Coronary artery (tissue), 2 donors: Measurements from ENCODE around the gene PFKL.

Experiments
- DNase-seq: peaks from one replicate; pipeline ENCODE4 v3.0.0-alpha.2; 2017; ENCODE audit warnings: low spot score
- H3K27ac ChIP-seq, 2 donors: fragments of 200-600 bp; sonication (generic); one replicate each; pipeline ENCODE4 v1.5.1; 2016 to 2019
- H3K4me3 ChIP-seq: fragments of 200-600 bp; sonication (generic); 2 replicates; pipeline ENCODE4 v1.5.1; 2016; ENCODE audit warnings: mild to moderate bottlenecking, moderate library complexity
- TF ChIP-seq, protein P1 (sequence below): fragments of 200-600 bp; sonication (generic); IDR thresholded peaks from one replicate; pipeline ENCODE4 v1.5.1; 2019; ENCODE audit warnings: antibody characterized with exemption

The PFKL gene

DNA sequence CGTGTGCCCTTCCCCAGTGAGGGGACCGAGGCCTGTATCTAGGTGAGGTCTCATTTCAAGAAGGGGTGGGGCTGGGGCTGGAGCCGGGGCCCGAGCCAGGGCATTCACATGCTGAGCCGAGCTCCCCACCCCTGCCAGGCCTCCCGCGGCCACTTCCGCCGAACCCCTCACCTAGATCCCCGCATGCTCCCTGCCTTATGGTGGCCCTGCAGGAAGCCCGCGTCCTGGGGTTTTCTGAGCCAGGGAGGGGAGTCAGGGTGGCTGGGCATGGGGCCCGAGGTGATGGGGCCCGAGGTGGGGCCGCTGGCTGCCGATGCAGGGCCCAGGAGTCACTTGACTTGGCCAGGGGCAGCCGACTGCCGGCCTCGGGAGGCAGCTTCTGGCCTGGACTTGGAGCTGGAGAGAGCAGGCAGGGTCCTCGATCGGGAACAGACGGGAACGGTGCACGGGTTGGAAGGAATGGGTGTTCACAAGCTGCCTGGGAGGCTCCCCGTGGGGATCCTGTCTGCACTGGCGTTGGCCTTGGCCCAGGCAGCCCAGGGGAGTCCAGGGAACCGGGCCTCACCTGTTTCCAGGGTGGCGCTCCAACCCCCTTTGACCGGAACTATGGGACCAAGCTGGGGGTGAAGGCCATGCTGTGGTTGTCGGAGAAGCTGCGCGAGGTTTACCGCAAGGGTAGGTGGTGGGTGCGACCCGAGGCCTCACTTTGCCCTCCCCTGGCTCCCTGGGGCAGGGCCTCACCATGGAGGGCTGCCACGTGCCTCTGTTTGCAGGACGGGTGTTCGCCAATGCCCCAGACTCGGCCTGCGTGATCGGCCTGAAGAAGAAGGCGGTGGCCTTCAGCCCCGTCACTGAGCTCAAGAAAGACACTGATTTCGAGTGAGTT is 25.8 kb downstream of the PFKL start:
- TF ChIP-seq, protein P1, sequence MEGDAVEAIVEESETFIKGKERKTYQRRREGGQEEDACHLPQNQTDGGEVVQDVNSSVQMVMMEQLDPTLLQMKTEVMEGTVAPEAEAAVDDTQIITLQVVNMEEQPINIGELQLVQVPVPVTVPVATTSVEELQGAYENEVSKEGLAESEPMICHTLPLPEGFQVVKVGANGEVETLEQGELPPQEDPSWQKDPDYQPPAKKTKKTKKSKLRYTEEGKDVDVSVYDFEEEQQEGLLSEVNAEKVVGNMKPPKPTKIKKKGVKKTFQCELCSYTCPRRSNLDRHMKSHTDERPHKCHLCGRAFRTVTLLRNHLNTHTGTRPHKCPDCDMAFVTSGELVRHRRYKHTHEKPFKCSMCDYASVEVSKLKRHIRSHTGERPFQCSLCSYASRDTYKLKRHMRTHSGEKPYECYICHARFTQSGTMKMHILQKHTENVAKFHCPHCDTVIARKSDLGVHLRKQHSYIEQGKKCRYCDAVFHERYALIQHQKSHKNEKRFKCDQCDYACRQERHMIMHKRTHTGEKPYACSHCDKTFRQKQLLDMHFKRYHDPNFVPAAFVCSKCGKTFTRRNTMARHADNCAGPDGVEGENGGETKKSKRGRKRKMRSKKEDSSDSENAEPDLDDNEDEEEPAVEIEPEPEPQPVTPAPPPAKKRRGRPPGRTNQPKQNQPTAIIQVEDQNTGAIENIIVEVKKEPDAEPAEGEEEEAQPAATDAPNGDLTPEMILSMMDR = no peak
- H3K4me3 ChIP-seq = no peak overlapping the region
- no peak overlapping the region for H3K27ac ChIP-seq
- DNase-seq = no peak

DNA sequence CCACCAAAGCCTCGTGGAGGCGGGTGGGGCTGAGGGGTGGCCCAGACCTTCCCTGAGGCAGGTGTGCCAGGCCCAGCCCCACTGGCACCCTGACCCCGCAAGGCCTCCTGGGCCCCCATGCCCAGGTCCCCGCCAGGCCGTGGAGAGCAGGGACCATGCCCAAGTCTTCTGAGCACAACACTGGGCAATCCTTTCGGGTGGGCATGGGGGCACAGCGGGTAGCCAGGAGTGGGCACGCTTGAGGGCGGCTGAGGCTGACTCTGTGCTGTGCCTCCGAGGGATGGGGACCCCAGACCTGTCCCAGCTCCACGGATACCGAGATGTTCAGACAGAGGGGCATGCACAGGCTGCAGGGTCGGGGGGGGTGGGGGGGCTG is 26.4 kb downstream of the PFKL start:
- Histone ChIP-seq H3K27ac (no peak overlapping the region), H3K4me3 (no peak overlapping the region)
- no peak for DNase-seq
- TF ChIP-seq, protein P1 = no peak

DNA sequence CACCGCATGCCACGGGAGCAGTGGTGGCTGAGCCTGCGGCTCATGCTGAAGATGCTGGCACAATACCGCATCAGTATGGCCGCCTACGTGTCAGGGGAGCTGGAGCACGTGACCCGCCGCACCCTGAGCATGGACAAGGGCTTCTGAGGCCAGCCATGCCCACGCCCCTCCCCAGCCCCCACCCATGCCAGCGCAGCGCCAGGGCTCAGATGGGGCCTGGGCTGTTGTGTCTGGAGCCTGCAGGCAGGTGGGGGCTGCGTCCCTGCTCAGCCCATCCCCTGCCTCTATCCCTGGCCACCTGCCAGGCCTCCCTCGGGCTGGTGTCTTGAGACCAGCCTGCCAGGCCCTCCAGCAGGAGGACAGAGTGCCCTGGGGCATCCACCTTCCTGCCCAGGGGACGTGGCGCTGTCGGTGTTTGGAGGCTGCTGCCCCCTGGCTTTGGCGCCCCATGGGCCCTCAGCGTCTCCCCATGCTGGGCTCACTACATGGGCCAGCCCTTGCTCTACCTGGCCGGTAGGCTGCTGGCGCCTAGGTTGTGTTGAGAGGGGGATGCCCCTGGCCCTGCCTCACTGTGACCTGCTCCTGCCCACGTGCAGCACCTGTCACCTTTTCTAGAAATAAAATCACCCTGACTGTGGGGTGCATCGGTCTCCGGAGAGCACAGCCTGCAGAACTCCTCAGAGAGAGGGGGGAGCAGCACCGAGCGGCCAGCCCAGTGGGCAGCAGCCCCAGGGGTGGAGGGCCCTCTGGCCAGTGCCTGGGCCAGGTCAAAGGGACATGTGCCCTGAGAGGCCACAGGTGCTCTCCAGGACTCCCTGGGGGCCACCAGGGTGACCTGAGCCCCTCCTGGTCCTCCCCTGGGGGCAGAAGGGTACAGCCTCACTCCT is 27.1 kb downstream of the PFKL start:
- Histone ChIP-seq H3K27ac (no peak overlapping the region), H3K4me3 (no peak overlapping the region)
- TF ChIP-seq, protein P1 = no peak
- DNase-seq = no peak

DNA sequence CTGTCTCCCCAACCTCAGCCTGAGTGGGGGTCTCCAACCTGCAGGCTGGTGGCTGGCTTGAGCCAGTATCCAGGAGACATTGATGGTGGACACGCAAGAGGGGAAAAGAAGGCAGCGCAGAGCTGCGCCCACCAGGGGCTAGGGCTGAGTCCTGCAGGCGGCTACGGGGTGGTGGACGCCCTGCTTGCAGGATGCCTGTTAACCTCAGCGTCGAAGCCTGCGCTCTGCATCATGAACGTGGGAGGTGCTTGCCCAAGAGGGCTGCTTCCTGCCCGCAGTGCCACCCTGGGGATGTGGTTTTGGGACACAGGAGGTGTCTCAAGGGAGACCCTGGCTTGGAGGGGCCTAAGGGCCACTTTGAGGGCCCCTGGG is 27.7 kb downstream of the PFKL start:
- no peak for DNase-seq
- Histone ChIP-seq H3K4me3 (no peak overlapping the region), H3K27ac (no peak overlapping the region)
- TF ChIP-seq, protein P1 = no peak

DNA sequence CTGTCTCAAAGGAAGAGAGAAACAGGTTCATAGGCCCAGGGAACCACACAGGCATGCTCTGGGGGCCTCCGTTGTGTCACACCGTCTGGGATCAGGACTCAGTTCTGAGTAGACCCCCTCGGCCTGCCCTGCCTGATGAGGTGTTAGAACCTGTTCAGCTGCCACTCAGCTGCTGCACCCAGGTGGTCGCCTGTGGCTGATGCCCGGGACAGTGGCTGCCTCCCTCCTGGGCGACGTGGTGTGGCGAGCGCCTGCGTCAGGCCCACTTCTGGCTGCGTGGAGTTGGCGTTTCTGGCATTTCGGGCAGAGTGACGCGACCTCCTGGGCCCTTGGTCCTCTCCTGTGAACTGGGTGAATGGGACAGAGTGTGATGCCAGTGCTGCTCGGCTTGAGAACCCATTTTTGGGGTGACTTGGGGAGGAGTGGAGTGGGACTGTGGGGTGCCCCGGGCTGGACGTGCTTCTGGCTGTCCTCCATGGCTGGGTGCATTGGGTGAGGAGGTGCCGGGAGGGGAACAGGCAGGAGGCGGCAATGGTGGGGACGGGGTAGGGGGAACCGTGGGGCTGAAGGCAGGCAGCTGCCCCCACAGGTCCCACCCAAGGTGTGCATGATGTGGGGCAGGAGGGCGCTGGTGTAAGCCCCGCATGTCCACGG is 28.5 kb downstream of the PFKL start:
- TF ChIP-seq, protein P1 = no peak
- DNase-seq = no peak
- Histone ChIP-seq H3K4me3 (no peak overlapping the region), H3K27ac (no peak overlapping the region)

DNA sequence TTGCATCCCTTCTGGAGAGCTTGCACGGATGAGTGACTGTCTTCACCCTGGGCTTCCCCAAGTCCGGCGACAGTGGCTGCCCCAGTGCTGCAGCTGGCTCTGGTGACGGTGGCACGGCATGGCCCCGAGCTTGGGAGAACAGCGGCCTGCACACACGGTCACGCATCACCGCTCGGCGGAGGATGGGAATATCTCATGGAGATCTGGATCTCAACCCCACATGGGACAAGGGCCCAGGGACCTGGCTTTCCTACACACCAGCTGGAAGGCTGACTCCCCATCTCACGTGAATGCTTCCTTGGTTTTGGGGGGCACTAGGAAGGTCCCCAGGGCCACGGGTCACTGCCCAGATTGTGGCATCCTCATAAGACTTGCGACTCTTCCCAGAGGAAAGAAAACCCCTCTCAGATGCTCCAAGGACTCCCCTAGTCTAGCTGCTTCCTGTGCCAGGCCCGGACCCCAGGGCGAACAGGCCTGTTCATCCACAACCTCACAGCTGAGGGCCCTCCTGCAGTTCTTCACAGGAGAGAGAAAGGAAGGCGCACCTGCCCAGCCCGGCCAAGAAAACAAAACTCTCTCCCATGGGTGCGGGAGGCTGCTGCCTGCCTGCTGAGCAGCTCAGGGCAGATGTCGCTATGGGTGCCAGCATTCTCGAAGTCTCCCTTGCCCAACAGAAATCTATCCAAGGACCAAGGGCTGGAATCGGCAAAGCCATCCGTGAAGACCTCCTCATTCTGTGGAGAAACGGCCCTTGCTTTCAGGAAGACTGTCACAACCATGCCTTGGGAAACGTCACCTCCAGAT is 29.4 kb downstream of the PFKL start:
- H3K4me3 ChIP-seq = no peak overlapping the region
- no peak for DNase-seq
- TF ChIP-seq, protein P1 = no peak
- no peak overlapping the region for H3K27ac ChIP-seq
